ENCODE measurements around the gene RRP7A.

Gene RRP7A

DNA sequence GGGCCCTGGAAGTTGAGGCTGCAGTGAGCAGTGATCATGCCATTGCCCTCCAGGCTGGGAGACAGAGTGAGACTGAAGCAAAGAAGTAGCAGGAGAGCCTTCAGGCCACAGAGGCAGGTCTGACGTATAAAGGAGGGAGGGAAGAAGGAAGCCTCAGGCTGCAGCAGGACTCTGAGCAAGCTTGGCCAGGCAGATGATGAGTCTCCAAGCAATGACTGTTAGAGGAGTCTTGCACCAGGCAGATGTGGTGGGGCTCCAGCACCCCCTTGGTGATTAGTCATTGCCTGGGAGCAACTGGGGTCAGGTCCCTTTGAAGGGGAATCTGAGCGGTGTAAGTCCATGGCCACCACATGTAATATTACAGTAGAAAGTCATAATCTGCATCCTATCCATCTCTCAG lies 50.8 kb downstream of the RRP7A start:
- H3K27me3 ChIP-seq: peaks cover 0 to 4% of the 10 kb centered on the region in 2 donors

GRCh38 chr22:42462016-42462415 lies 57.6 kb downstream of the RRP7A start:
- no peaks in the 10 kb centered on the region for H3K36me3 ChIP-seq

More for the DNA sequence above, 50.8 kb downstream of the RRP7A start:
- TF ChIP-seq CTCF (IDR thresholded peaks at IDR 0.05): no peak
- Histone ChIP-seq H3K36me3 (no peaks in the 10 kb centered on the region), H3K4me3 (no peak overlapping the region), H3K4me1 (no peaks in the 10 kb centered on the region), H3K9me3 (no peaks in the 10 kb centered on the region), H3K27ac (no peak overlapping the region)
- DNase-seq: no peak
- intact Hi-C loops (cut with DNase I; ENCODE audit: low total_unique reads): no loop called here

GRCh38 chr22:42461511-42461910 lies 58.1 kb downstream of the RRP7A start:
- no peak for DNase-seq
- Histone ChIP-seq H3K4me1 (no peaks in the 10 kb centered on the region), H3K9me3 (no peaks in the 10 kb centered on the region), H3K36me3 (no peaks in the 10 kb centered on the region), H3K4me3 (no peak overlapping the region), H3K27ac (no peak overlapping the region), H3K27me3 (peaks cover 0 to 52% of the 10 kb centered on the region in 2 donors)
- intact Hi-C loops (cut with DNase I; ENCODE audit: low total_unique reads): no loop called here
- TF ChIP-seq CTCF (IDR thresholded peaks at IDR 0.05): no peak

More at GRCh38 chr22:42462016-42462415, 57.6 kb downstream of the RRP7A start:
- no peak for TF ChIP-seq CTCF (IDR thresholded peaks at IDR 0.05)
- Histone ChIP-seq H3K9me3 (no peaks in the 10 kb centered on the region), H3K4me1 (no peaks in the 10 kb centered on the region), H3K27me3 (peaks cover 0 to 52% of the 10 kb centered on the region in 2 donors), H3K4me3 (no peak overlapping the region), H3K27ac (no peak overlapping the region)
- intact Hi-C loops (cut with DNase I; ENCODE audit: low total_unique reads): no loop called here
- no peak for DNase-seq

Data from tibial artery (tissue), 4 donors.